HuH-7 (cell line): ENCODE measurements around the gene GOLGA8S.
"Not testable (repeated sequence)": the region's sequence is repeated elsewhere in the genome, so short reads cannot be mapped to it uniquely, and the experiment has no call there.

Experiments used
- DNase-seq: peaks from one replicate; pipeline ENCODE4 v3.0.0; 2011; ENCODE audit warnings: low spot score

The GOLGA8S gene

DNA sequence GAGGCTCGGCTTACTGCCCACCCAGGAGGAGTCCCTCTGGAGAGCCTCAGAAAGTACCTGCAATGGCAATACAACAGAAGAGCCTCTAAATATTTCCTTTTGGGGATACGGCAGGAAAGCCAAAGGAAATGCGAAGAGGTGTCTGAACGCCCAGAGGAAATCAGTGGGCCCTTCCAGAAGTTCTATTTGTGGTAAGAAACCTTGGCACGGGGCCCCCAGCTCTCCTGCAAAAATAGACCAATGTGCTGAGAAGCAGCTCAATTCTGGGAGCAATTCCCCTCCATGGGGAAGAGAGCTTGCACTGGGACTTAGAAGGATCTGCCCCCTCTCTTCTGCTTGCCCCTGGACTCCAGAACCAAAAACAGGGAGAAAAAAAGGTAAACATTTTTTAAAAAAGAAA, 44.7 kb downstream of the GOLGA8S start:
- DNase-seq = not testable (repeated sequence)

DNA sequence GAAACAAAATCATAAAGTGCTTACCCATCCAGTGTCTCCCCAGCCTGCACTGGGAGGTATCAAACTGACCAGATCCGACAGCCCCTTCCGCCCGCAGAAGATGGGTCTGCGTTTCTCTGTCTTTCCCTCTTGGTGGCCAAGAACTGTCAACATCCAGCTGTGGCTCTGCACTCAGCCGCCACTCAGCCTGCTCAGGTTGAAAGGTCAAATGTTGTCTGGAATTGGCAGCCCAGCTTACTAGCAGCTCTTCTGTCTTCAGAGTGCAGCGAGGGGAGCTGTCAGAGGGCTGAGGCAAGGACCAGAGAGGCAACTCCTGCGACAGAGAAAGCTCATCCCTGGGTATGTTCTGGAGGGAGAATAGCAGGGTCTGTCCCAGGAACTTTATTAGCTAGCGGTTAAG, 47.1 kb downstream of the GOLGA8S start:
- no peak for DNase-seq

DNA sequence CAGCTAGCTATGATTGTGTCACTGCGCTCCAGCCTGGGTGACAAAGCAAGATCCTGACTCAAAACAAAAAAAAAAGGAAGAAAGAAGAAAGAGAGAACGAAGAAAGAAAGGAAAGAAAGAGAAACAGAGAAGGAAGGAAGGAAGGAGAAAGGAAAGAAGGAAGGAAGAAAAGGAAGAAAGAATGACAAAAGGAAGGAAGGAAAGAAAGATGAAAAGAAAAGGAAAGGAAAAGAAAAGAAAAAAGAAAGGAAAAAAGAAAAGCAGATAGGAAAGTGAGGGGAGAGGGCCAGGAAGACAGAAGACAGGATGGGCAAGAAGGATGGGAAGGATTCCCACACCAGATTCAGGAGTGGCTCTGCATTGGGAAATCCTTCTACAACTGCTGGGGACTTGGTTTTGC, 47.6 kb downstream of the GOLGA8S start:
- no peak for DNase-seq

DNA sequence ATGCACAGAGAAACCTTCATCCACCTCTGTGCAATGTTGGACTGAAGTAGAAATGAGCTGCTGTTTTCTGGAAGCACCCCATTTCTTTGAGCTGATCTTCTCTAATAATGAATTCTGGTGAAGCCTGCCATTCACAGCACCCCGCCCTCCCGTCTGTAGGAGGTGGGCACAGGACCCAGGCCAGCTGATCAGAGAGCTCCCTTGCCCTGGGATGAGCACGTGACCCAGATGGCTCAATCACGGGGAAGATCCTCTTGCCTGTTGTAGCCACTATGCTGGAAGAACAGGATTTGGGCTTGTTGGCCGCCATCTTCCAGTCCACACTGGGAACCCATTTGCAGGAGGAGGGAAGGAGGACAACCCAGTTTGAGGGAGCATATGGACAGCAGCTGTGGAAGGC, 48.0 kb downstream of the GOLGA8S start:
- no peak for DNase-seq

DNA sequence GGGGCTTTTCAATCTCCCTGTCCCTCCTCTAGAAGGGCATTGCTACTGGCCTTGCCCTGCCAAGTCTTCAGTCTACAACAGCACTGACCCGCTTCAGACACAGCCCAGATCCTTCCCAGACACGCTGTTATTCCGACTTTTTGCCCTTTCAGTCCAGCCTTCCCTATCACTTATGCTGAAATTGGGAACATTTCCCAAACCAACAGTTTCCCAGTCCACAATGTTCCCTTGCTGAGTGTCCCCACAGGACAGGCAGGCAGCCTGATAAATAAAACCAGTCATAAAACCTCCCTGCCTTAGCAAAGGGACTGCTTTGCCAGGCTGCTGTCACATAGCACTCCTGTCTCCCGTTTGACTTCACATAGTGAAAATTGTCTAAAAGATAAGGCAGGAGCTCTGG, 49.0 kb downstream of the GOLGA8S start:
- no peak for DNase-seq

DNA sequence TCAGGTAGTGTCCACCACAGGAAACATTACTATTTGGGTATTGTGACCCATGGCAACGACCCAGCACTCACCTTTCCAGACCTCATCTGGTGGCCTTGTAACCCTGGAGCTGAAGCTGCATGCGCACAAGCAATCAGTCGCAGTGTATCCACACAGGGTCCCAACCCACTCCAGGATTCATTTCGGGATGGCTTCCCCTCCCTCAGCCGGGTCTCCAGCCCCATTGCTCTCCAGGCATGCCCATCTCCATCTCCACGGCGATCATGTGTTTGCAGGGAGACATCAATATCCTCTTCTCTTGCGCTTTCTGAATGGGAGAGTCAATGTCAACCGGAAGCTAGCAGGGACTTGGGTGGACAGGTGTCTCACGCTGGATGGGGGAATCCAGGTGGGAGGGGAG, 57.3 kb downstream of the GOLGA8S start:
- DNase-seq = no peak

DNA sequence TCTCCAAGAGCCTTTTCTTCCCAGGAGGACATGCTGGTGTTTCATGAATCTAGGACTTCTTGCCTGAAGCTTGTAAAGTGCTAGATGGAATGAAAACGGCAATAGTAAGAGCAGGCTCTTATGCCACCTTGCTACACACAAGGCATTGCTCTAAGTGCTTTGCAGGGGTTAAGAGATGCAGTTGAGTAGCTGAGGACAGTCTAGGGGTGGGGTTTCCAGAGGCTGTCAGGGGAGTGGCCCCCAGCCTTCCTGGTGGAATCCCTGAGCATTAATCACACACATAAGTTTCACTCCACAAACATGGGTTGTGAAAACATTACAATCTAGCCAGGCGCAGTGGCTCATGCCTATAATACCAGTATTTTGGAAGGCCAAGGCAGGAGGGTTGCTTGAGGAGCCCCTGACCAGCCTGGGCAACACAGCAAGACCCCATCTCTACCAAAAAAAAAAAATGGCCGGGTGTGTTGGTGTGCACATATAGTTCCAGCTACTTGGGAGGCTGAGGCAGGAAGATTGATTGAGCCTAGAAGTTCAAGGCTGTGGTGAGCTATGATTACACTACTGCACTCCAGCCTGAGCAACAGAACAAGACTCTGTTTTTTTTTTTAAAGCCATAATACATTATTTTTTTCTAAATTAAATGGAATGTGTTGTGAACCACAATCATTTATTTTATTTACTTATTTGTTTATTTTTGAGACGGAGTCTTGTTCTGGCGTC, 58.5 kb downstream of the GOLGA8S start:
- not testable (repeated sequence) for DNase-seq
